IMR-90 (cell line): ENCODE measurements around the gene HHATL. TPM values are rescaled to one million over a fixed set of nuclear protein-coding genes. Genes with fewer than 3 reads are reported as not detected.

Experiments
- ATAC-seq: fragments of 200-7000 bp; cut with Tn5 transposase; 2 replicates; pipeline ENCODE4 v1.9.1; 2020; ENCODE audit warnings: low read depth, mild to moderate bottlenecking, moderate library complexity
- BruUV-seq: library from RNA; stranded (reverse); fragments of 400-500 nt; replicated peaks from 2 replicates; lab custom pipeline; 2021; lab: Mats Ljungman, UMichigan
- CTCF ChIA-PET: fragments of 300-600 bp; formaldehyde crosslinking; extraction: SDS; loops from one replicate; lab custom pipeline; 2021; ENCODE audit warnings: antibody characterized with exemption; lab: Yijun Ruan, JAX
- POLR2A ChIA-PET: fragments of 300-600 bp; sonication (Branson Sonifier 250); formaldehyde crosslinking; loops from one replicate; lab custom pipeline; 2022; ENCODE audit warnings: antibody characterized with exemption; ENCODE audit not compliant: unreplicated experiment; lab: Charles Lee
- DNase-seq: peaks from one replicate; pipeline ENCODE4 v3.0.0; 2013
- H2AFZ ChIP-seq: replicated peaks from 2 replicates; pipeline ENCODE3; 2013; ENCODE audit warnings: low read length, mild to moderate bottlenecking; ENCODE audit not compliant: poor library complexity
- H2AK5ac ChIP-seq: 2 replicates; pipeline ENCODE4 v1.6.1; 2013; ENCODE audit warnings: low read depth, low read length, inconsistent platforms
- H2AK9ac ChIP-seq: replicated peaks from 2 replicates; pipeline ENCODE3; 2013; ENCODE audit warnings: mild to moderate bottlenecking, low read depth, low read length, moderate library complexity; ENCODE audit not compliant: poor library complexity
- H2BK120ac ChIP-seq: 2 replicates; pipeline ENCODE4 v1.6.1; 2013; ENCODE audit warnings: low read depth, low read length, inconsistent platforms
- H2BK15ac ChIP-seq: 3 replicates; pipeline ENCODE4 v1.6.1; 2013; ENCODE audit warnings: low read depth, low read length, inconsistent platforms
- H2BK20ac ChIP-seq: 2 replicates; pipeline ENCODE4 v1.6.1; 2013; ENCODE audit warnings: low read depth, mild to moderate bottlenecking, inconsistent platforms, low read length, moderate library complexity
- H2BK5ac ChIP-seq: 2 replicates; pipeline ENCODE4 v1.6.1; 2013; ENCODE audit warnings: mild to moderate bottlenecking, low read depth, low read length, inconsistent platforms; ENCODE audit not compliant: poor library complexity, severe bottlenecking
- H3K14ac ChIP-seq: replicated peaks from 2 replicates; pipeline ENCODE4 v1.6.1; 2013; ENCODE audit warnings: low read depth, low read length, inconsistent platforms
- H3K18ac ChIP-seq: 2 replicates; pipeline ENCODE4 v1.6.1; 2013; ENCODE audit warnings: low read depth, low read length, control low read depth
- H3K23ac ChIP-seq: 2 replicates; pipeline ENCODE4 v1.6.1; 2013; ENCODE audit warnings: low read depth, low read length, inconsistent platforms
- H3K27ac ChIP-seq: 2 replicates; pipeline ENCODE4 v1.5.1; 2013; ENCODE audit warnings: mild to moderate bottlenecking, control low read depth, low read length; ENCODE audit not compliant: insufficient read depth
- H3K27me3 ChIP-seq: 2 replicates; pipeline ENCODE4 v1.6.1; 2013; ENCODE audit warnings: low read length; ENCODE audit not compliant: control insufficient read depth, insufficient read depth
- H3K36me3 ChIP-seq: 2 replicates; pipeline ENCODE4 v1.6.1; 2013; ENCODE audit warnings: low read length, mixed read lengths; ENCODE audit not compliant: control insufficient read depth, insufficient read depth
- H3K4ac ChIP-seq: 2 replicates; pipeline ENCODE4 v1.6.1; 2013; ENCODE audit warnings: low read depth, low read length, inconsistent platforms
- H3K4me1 ChIP-seq: 2 replicates; pipeline ENCODE4 v1.6.1; 2013; ENCODE audit warnings: low read length, mixed read lengths; ENCODE audit not compliant: control insufficient read depth, insufficient read depth
- H3K4me2 ChIP-seq: 2 replicates; pipeline ENCODE4 v1.6.1; 2013; ENCODE audit warnings: low read depth, mild to moderate bottlenecking, control low read depth, low read length, moderate library complexity
- H3K4me3 ChIP-seq: 2 replicates; pipeline ENCODE4 v1.5.1; 2013; ENCODE audit warnings: low read depth, mild to moderate bottlenecking, control low read depth, low read length, moderate library complexity; ENCODE audit not compliant: insufficient read depth
- H3K56ac ChIP-seq: 2 replicates; pipeline ENCODE4 v1.6.1; 2013; ENCODE audit warnings: low read length, inconsistent platforms; ENCODE audit not compliant: insufficient read depth; ENCODE audit errors: extremely low read depth
- H3K79me1 ChIP-seq, 2 experiments: 2 replicates each; pipeline ENCODE4 v1.6.1; 2013; ENCODE audit warnings: low read length in 2 of 2, inconsistent platforms in 1 of 2, low read depth in 1 of 2
- H3K9ac ChIP-seq: 2 replicates; pipeline ENCODE4 v1.6.1; 2013; ENCODE audit warnings: low read depth, low read length, control low read depth
- H3K9me1 ChIP-seq: 2 replicates; pipeline ENCODE4 v1.6.1; 2013; ENCODE audit warnings: low read length, inconsistent platforms; ENCODE audit not compliant: insufficient read depth
- H3K9me3 ChIP-seq: 2 replicates; pipeline ENCODE4 v1.6.1; 2013; ENCODE audit warnings: low read length; ENCODE audit not compliant: control insufficient read depth, insufficient read depth
- H4K20me1 ChIP-seq: 2 replicates; pipeline ENCODE4 v1.6.1; 2013; ENCODE audit warnings: low read length, inconsistent platforms; ENCODE audit not compliant: insufficient read depth
- H4K5ac ChIP-seq: 2 replicates; pipeline ENCODE4 v1.6.1; 2013; ENCODE audit warnings: mild to moderate bottlenecking, low read depth, low read length, control low read depth
- H4K8ac ChIP-seq, 2 experiments: 2 replicates each; pipeline ENCODE4 v1.6.1; 2013; ENCODE audit warnings: low read depth in 2 of 2, low read length in 2 of 2, control low read depth in 1 of 2, inconsistent platforms in 1 of 2
- H4K91ac ChIP-seq: 2 replicates; pipeline ENCODE4 v1.6.1; 2013; ENCODE audit warnings: low read depth, low read length, inconsistent platforms; ENCODE audit not compliant: insufficient read depth
- CHD1 ChIP-seq: IDR thresholded peaks from 2 replicates; pipeline ENCODE4 v1.6.1; 2012; ENCODE audit warnings: low read depth, low read length, improper control_type of control experiment
- FOS ChIP-seq: fragments of 150-350 bp; IDR thresholded peaks from 2 replicates; pipeline ENCODE4 v1.6.1; 2016; ENCODE audit warnings: low read depth, low read length
- MAFK ChIP-seq: IDR thresholded peaks from 2 replicates; pipeline ENCODE4 v1.6.1; 2012; ENCODE audit warnings: low read depth, low read length, improper control_type of control experiment
- MAZ ChIP-seq: IDR thresholded peaks from 2 replicates; pipeline ENCODE4 v1.6.1; 2012; ENCODE audit warnings: low read depth, mild to moderate bottlenecking, low read length, improper control_type of control experiment, moderate library complexity, borderline replicate concordance
- NFE2L2 ChIP-seq: fragments of 150-350 bp; IDR thresholded peaks from 2 replicates; pipeline ENCODE4 v1.6.1; 2016; ENCODE audit warnings: low read depth, mild to moderate bottlenecking, low read length
- POLR2A ChIP-seq: IDR thresholded peaks from 2 replicates; pipeline ENCODE4 v1.6.1; 2012; ENCODE audit warnings: mild to moderate bottlenecking, low read depth, low read length
- SMC3 ChIP-seq: fragments of 150-350 bp; IDR thresholded peaks from 2 replicates; pipeline ENCODE4 v1.6.1; 2016; ENCODE audit warnings: low read depth, mild to moderate bottlenecking, antibody characterized with exemption, low read length, moderate library complexity
- WGBS, 2 experiments: methylation state at CpG; one replicate each; pipeline versions ENCODE4 v1.1.5 to v1.1.7; 2013; ENCODE audit warnings: missing lambda C conversion rate in 2 of 2; ENCODE audit not compliant: insufficient read length in 1 of 2; ENCODE audit errors: extremely low coverage in 2 of 2; 5-methylcytosine and 5-hydroxymethylcytosine counted together
- dilution Hi-C: fragments of 300-500 bp; cut with HindIII; formaldehyde crosslinking; loops from one replicate; pipeline ENCODE4 v1.14.3; 2018; ENCODE audit warnings: low sequenced_read_pairs; ENCODE audit not compliant: unreplicated experiment
- in situ Hi-C: fragments of 300-500 bp; cut with MboI; formaldehyde crosslinking; loops from 3 replicates; pipeline ENCODE4 v1.14.3; 2019; ENCODE audit warnings: low sequenced_read_pairs, inconsistent platforms, mixed read lengths
- intact Hi-C: fragments of 100-400 bp; cut with micrococcal nuclease; formaldehyde crosslinking; loops from 2 replicates; pipeline ENCODE4 v1.10.0; 2022
- polyA plus RNA-seq, 3 experiments: library from polyadenylated mRNA; depleted of rRNA; stranded (reverse); fragments of >200 nt; gene quantifications; 2 replicates each; pipeline ENCODE4 v1.2.3, GENCODE V29; 2012; ENCODE audit warnings: low replicate concordance in 1 of 3
- total RNA-seq: library from RNA; depleted of rRNA; stranded (reverse); fragments of >200 nt; gene quantifications from 2 replicates; pipeline ENCODE4 v1.2.3, GENCODE V29; 2012
- TF ChIP-seq, protein P1 (sequence below): fragments of 150-350 bp; IDR thresholded peaks from 2 replicates; pipeline ENCODE4 v1.6.1; 2017; ENCODE audit warnings: mild to moderate bottlenecking, antibody characterized with exemption, low read length, low read depth
- TF ChIP-seq, protein P2 (sequence below): fragments of 150-350 bp; IDR thresholded peaks from 2 replicates; pipeline ENCODE4 v1.6.1; 2016; ENCODE audit warnings: low read depth, mild to moderate bottlenecking, low read length, moderate library complexity, borderline replicate concordance
- TF ChIP-seq, protein P3 (sequence below): conservative IDR thresholded peaks from 2 replicates; pipeline ENCODE4 v1.5.1; 2012; ENCODE audit warnings: mild to moderate bottlenecking, low read depth, low read length, improper control_type of control experiment

The HHATL gene
- total and polyA plus RNA-seq, 2 of the 4 experiments (the other 2 are of a cell fraction), result not detected

DNA sequence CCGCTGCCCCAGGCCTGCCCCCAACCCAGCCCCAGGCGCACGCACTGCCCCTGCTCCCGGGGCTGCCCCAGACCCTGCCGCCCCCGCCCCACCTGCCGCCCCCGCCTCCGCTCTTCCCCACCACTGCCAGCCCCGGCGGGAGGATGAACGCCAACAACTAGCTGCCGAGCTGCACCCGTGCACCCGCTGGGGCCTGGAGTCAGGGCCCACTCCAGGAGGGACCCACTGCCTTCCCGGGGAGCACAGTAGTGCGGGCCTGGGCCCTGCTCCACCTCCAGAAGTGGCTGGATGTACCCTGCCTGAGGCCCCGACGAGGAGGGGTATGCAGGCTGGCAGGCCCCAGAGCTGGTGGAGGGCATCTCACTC is 38.2 kb downstream of the HHATL start (continued):
- TF ChIP-seq, protein P1, sequence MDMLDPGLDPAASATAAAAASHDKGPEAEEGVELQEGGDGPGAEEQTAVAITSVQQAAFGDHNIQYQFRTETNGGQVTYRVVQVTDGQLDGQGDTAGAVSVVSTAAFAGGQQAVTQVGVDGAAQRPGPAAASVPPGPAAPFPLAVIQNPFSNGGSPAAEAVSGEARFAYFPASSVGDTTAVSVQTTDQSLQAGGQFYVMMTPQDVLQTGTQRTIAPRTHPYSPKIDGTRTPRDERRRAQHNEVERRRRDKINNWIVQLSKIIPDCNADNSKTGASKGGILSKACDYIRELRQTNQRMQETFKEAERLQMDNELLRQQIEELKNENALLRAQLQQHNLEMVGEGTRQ, result no peak
- no peak for TF ChIP-seq CHD1

DNA sequence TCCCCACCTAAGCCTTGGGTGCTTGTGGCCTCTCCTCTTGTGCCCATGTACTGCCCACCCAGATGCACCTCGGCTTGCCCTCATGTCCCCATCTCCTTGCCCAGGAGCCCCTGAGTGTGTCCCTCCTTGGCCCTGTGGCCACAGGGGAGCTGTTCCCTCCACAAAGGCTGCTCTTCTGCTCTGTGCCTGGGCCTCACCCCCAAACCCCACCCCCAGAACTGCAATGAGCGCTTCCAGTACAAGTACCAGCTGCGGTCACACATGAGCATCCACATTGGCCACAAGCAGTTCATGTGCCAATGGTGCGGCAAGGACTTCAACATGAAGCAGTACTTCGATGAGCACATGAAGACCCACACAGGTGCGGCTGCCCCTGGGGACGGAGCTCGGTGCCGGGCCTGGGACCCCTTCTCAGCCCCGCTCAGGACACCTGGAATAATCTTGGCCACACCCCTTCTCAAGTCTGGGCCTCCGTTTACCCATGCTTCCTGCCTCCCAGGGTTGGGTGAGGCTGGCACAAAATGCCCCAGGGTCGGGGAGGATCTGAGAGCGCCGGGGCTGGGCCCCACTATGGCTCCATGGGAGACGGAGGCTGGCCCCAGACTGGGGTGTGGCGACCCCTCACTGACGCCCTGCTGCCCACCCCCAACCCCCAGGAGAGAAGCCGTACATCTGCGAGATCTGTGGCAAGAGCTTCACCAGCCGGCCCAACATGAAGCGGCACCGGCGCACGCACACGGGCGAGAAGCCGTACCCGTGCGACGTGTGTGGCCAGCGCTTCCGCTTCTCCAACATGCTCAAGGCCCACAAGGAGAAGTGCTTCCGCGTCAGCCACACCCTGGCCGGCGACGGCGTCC is 38.8 kb downstream of the HHATL start:
- CTCF ChIA-PET, result no interaction called here
- TF ChIP-seq CHD1 (no peak), FOS (no peak), MAZ (no peak), NFE2L2 (no peak), POLR2A (no peak), MAFK (no peak), SMC3 (no peak)
- TF ChIP-seq, protein P2, sequence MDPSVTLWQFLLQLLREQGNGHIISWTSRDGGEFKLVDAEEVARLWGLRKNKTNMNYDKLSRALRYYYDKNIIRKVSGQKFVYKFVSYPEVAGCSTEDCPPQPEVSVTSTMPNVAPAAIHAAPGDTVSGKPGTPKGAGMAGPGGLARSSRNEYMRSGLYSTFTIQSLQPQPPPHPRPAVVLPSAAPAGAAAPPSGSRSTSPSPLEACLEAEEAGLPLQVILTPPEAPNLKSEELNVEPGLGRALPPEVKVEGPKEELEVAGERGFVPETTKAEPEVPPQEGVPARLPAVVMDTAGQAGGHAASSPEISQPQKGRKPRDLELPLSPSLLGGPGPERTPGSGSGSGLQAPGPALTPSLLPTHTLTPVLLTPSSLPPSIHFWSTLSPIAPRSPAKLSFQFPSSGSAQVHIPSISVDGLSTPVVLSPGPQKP, result no peak
- TF ChIP-seq, protein P1, result no peak
- TF ChIP-seq, protein P3, sequence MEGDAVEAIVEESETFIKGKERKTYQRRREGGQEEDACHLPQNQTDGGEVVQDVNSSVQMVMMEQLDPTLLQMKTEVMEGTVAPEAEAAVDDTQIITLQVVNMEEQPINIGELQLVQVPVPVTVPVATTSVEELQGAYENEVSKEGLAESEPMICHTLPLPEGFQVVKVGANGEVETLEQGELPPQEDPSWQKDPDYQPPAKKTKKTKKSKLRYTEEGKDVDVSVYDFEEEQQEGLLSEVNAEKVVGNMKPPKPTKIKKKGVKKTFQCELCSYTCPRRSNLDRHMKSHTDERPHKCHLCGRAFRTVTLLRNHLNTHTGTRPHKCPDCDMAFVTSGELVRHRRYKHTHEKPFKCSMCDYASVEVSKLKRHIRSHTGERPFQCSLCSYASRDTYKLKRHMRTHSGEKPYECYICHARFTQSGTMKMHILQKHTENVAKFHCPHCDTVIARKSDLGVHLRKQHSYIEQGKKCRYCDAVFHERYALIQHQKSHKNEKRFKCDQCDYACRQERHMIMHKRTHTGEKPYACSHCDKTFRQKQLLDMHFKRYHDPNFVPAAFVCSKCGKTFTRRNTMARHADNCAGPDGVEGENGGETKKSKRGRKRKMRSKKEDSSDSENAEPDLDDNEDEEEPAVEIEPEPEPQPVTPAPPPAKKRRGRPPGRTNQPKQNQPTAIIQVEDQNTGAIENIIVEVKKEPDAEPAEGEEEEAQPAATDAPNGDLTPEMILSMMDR, result no peak

More for the DNA sequence above, 38.8 kb downstream of the HHATL start:
- Histone ChIP-seq H3K23ac (no peak overlapping the region), H2AK9ac (no peak overlapping the region), H3K14ac (no peak overlapping the region), H3K9me1 (peaks cover 14% of the 10 kb centered on the region), H3K4me2 (no peak overlapping the region), H3K79me1 (peaks cover 0 to 17% of the 10 kb centered on the region in 2 experiments; a peak in 2 of 4 replicates), H2AK5ac (no peak overlapping the region), H3K4ac (no peak overlapping the region), H3K4me1 (peaks cover 6% of the 10 kb centered on the region; the same call in 1 of the 2 replicates), H2AFZ (peak overlapping the region; percentile 41), H3K18ac (no peak overlapping the region), H3K56ac (no peak overlapping the region), H4K20me1 (peaks cover 18% of the 10 kb centered on the region), H2BK15ac (no peak overlapping the region), H3K9ac (no peak overlapping the region), H4K5ac (no peak overlapping the region), H3K9me3 (no peaks in the 10 kb centered on the region; the same call in 1 of the 2 replicates), H3K4me3 (no peak overlapping the region), H4K8ac (no peak overlapping the region), H3K36me3 (peaks cover 16% of the 10 kb centered on the region; the same call in 1 of the 2 replicates), H3K27me3 (no peaks in the 10 kb centered on the region), H4K91ac (no peak overlapping the region), H2BK5ac (no peak overlapping the region), H2BK20ac (no peak overlapping the region), H3K27ac (no peak overlapping the region), H2BK120ac (no peak overlapping the region)
- 88% methylated on average over 15 of the region's 38 CpGs; no CpG with 5 or more reads in 1 of the 2 experiments for WGBS, 2 experiments
- POLR2A ChIA-PET, result no interaction called here
- in situ Hi-C loops, result no loop called here
- dilution Hi-C loops, result no loop called here
- no TSS peak for BruUV-seq
- intact Hi-C loops, result no loop called here
- ATAC-seq, result no peak
- DNase-seq, result no peak
